Measurements from ENCODE around the gene MLX.

Gene MLX

GRCh38 chr17:42522263-42522790 lies 44.6 kb upstream of the MLX start:
- TF ChIP-seq POLR2AphosphoS5 (IDR thresholded peaks at IDR 0.05; ENCODE audit: low read depth, low read length) (no peak), REST (IDR thresholded peaks at IDR 0.05; ENCODE audit: insufficient read depth in 1 of 2, low read depth in 2 of 2, low read length in 2 of 2) (no peak), FOXP2 (optimal IDR thresholded peaks at IDR 0.05; ENCODE audit: borderline replicate concordance, extremely low read depth, extremely low read length, insufficient read depth) (no peak), SIN3A (IDR thresholded peaks at IDR 0.05; ENCODE audit: borderline replicate concordance, insufficient read depth, low read length) (no peak), TAF1 (IDR thresholded peaks at IDR 0.05; ENCODE audit: borderline replicate concordance, insufficient read depth, low read length) (no peak)

- TF ChIP-seq REST (IDR thresholded peaks at IDR 0.05; ENCODE audit: insufficient read depth in 1 of 2, low read depth in 2 of 2, low read length in 2 of 2) (no peak), SIN3A (IDR thresholded peaks at IDR 0.05; ENCODE audit: borderline replicate concordance, insufficient read depth, low read length) (no peak), POLR2AphosphoS5 (IDR thresholded peaks at IDR 0.05; ENCODE audit: low read depth, low read length) (no peak), FOXP2 (optimal IDR thresholded peaks at IDR 0.05; ENCODE audit: borderline replicate concordance, extremely low read depth, extremely low read length, insufficient read depth) (no peak), TAF1 (IDR thresholded peaks at IDR 0.05; ENCODE audit: borderline replicate concordance, insufficient read depth, low read length) (no peak)
Observed at GRCh38 chr17:42522798-42523278, 44.1 kb upstream of the MLX start.

- TF ChIP-seq POLR2AphosphoS5 (IDR thresholded peaks at IDR 0.05; ENCODE audit: low read depth, low read length) (no peak), SIN3A (IDR thresholded peaks at IDR 0.05; ENCODE audit: borderline replicate concordance, insufficient read depth, low read length) (no peak), TAF1 (IDR thresholded peaks at IDR 0.05; ENCODE audit: borderline replicate concordance, insufficient read depth, low read length) (no peak), REST (IDR thresholded peaks at IDR 0.05; ENCODE audit: insufficient read depth in 1 of 2, low read depth in 2 of 2, low read length in 2 of 2) (no peak), FOXP2 (optimal IDR thresholded peaks at IDR 0.05; ENCODE audit: borderline replicate concordance, extremely low read depth, extremely low read length, insufficient read depth) (no peak)
Observed at GRCh38 chr17:42525221-42525620, 41.7 kb upstream of the MLX start.

- TF ChIP-seq SIN3A (IDR thresholded peaks at IDR 0.05; ENCODE audit: borderline replicate concordance, insufficient read depth, low read length), result no peak
- TF ChIP-seq TAF1 (IDR thresholded peaks at IDR 0.05; ENCODE audit: borderline replicate concordance, insufficient read depth, low read length), result no peak
- no peak for TF ChIP-seq REST (IDR thresholded peaks at IDR 0.05; ENCODE audit: insufficient read depth in 1 of 2, low read depth in 2 of 2, low read length in 2 of 2)
- no peak for TF ChIP-seq POLR2AphosphoS5 (IDR thresholded peaks at IDR 0.05; ENCODE audit: low read depth, low read length)
Observed at GRCh38 chr17:42526031-42526444, 40.9 kb upstream of the MLX start.

GRCh38 chr17:42527932-42528331 lies 39.0 kb upstream of the MLX start:
- TF ChIP-seq REST (IDR thresholded peaks at IDR 0.05; ENCODE audit: insufficient read depth in 1 of 2, low read depth in 2 of 2, low read length in 2 of 2) (no peak), SIN3A (IDR thresholded peaks at IDR 0.05; ENCODE audit: borderline replicate concordance, insufficient read depth, low read length) (no peak), TAF1 (IDR thresholded peaks at IDR 0.05; ENCODE audit: borderline replicate concordance, insufficient read depth, low read length) (no peak), POLR2AphosphoS5 (IDR thresholded peaks at IDR 0.05; ENCODE audit: low read depth, low read length) (no peak), FOXP2 (optimal IDR thresholded peaks at IDR 0.05; ENCODE audit: borderline replicate concordance, extremely low read depth, extremely low read length, insufficient read depth) (no peak)

Measured in PFSK-1 (cell line).